Kidney (tissue), 14 donors: Measurements from ENCODE around the gene DNAJC5G. TPM values are rescaled to one million over a fixed set of nuclear protein-coding genes. Genes with fewer than 3 reads are reported as not detected.

Experiments
- DNase-seq, 5 donors: peaks; one replicate each; pipeline ENCODE4 v3.0.0-alpha.2; 2013 to 2020
- FAIRE-seq: peaks from 2 replicates; lab custom pipeline; 2012; peaks lifted over from hg19 to GRCh38; lab: Jason Lieb, UNC
- H3K27ac ChIP-seq, 2 donors: one replicate each; pipeline ENCODE4 v1.7.0; 2013; ENCODE audit warnings: low read depth in 2 of 2, low read length in 2 of 2, inconsistent platforms in 1 of 2
- H3K27me3 ChIP-seq: one replicate; pipeline ENCODE4 v1.7.1; 2013; ENCODE audit warnings: low read length, inconsistent platforms; ENCODE audit not compliant: control insufficient read depth, insufficient read depth
- H3K36me3 ChIP-seq, 3 donors: one replicate each; pipeline versions ENCODE4 v1.7.0 to v1.7.1; 2013; ENCODE audit warnings: low read length in 3 of 3, control low read depth in 1 of 3, inconsistent platforms in 1 of 3; ENCODE audit not compliant: insufficient read depth in 3 of 3, control insufficient read depth in 2 of 3
- H3K4me1 ChIP-seq, 3 donors: one replicate each; pipeline versions ENCODE4 v1.7.0 to v1.7.1; 2013; ENCODE audit warnings: low read length in 3 of 3, inconsistent platforms in 1 of 3, low read depth in 1 of 3; ENCODE audit not compliant: control insufficient read depth in 2 of 3, insufficient read depth in 2 of 3
- H3K4me3 ChIP-seq, 3 donors: one replicate each; pipeline versions ENCODE4 v1.7.0 to v1.8.1; 2013; ENCODE audit warnings: low read length in 3 of 3, control low read depth in 1 of 3, inconsistent platforms in 1 of 3
- H3K9ac ChIP-seq, 3 donors: one replicate each; pipeline versions ENCODE4 v1.7.0 to v1.7.1; 2013; ENCODE audit warnings: low read length in 3 of 3, control low read depth in 1 of 3, inconsistent platforms in 1 of 3
- H3K9me3 ChIP-seq, 3 donors: one replicate each; pipeline versions ENCODE4 v1.7.0 to v1.7.1; 2013; ENCODE audit warnings: low read length in 3 of 3, control low read depth in 1 of 3, inconsistent platforms in 1 of 3; ENCODE audit not compliant: control insufficient read depth in 2 of 3, insufficient read depth in 1 of 3
- intact Hi-C: fragments of 100-400 bp; cut with DNase I; formaldehyde crosslinking; loops from one replicate; pipeline ENCODE4 v1.11.1; 2022
- polyA plus RNA-seq: library from polyadenylated mRNA; stranded (reverse); fragments of 350-450 nt; fragmentation: Illumina TruSeq; extraction: RNeasy Lipid Tissue Mini Kit (QIAGEN cat#74804); gene quantifications from one replicate; pipeline ENCODE4 v1.2.3, GENCODE V29; 2014; ENCODE audit warnings: low read depth, low replicate concordance; ENCODE audit not compliant: insufficient read depth
- total RNA-seq: library from RNA; stranded (reverse); fragmentation: NEBNext Ultra II Directional; extraction: Animal tissue kit (Norgen Biotek cat#: 25700); gene quantifications from one replicate; pipeline ENCODE4 v1.2.1, GENCODE V29; 2021
- TF ChIP-seq, protein P1 (sequence below): IDR thresholded peaks from 3 replicates; pipeline ENCODE4 v1.5.1; 2012; ENCODE audit warnings: mild to moderate bottlenecking, moderate library complexity, borderline replicate concordance; ENCODE audit not compliant: insufficient read depth; ENCODE audit errors: extremely low read depth
- donor health status: control.
- donor health status: control.
- donor health status: control.
- donor health status: control.
- donor health status: control.
- donor health status: DM: yes; HTN: yes; CAD: no.
- donor health status: Normal renal cell carcinoma (clear cell type).

Gene DNAJC5G
- total and polyA plus RNA-seq, 2 donors from 2014 or later: not detected

DNA sequence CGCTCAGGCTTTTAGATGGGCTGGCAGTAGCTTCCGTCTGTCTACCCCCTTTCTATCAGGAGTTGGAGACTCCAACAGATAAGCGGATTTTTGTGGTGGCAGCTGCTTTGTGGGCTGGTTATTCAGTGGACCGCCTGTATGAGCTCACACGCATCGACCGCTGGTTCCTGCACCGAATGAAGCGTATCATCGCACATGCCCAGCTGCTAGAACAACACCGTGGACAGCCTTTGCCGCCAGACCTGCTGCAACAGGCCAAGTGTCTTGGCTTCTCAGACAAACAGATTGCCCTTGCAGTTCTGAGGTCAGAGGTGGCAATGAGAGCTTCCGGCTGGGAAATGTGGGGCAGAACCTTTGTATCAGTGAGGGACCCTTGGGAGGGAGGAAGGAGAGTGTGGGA is 43.3 kb upstream of the DNAJC5G start:
- H3K9me3 ChIP-seq: no peaks in the 10 kb centered on the region
- no peak overlapping the region for H3K27ac ChIP-seq
- H3K36me3 ChIP-seq: peaks cover 15 to 57% (median 44%) of the 10 kb centered on the region in 3 donors
- TF ChIP-seq, protein P1, sequence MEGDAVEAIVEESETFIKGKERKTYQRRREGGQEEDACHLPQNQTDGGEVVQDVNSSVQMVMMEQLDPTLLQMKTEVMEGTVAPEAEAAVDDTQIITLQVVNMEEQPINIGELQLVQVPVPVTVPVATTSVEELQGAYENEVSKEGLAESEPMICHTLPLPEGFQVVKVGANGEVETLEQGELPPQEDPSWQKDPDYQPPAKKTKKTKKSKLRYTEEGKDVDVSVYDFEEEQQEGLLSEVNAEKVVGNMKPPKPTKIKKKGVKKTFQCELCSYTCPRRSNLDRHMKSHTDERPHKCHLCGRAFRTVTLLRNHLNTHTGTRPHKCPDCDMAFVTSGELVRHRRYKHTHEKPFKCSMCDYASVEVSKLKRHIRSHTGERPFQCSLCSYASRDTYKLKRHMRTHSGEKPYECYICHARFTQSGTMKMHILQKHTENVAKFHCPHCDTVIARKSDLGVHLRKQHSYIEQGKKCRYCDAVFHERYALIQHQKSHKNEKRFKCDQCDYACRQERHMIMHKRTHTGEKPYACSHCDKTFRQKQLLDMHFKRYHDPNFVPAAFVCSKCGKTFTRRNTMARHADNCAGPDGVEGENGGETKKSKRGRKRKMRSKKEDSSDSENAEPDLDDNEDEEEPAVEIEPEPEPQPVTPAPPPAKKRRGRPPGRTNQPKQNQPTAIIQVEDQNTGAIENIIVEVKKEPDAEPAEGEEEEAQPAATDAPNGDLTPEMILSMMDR: no peak
- no peak for DNase-seq
- intact Hi-C loops: no loop called here
- no peaks in the 10 kb centered on the region for H3K27me3 ChIP-seq
- H3K9ac ChIP-seq: no peak overlapping the region
- no peak for FAIRE-seq
- H3K4me3 ChIP-seq: no peak overlapping the region
- no peaks in the 10 kb centered on the region for H3K4me1 ChIP-seq

DNA sequence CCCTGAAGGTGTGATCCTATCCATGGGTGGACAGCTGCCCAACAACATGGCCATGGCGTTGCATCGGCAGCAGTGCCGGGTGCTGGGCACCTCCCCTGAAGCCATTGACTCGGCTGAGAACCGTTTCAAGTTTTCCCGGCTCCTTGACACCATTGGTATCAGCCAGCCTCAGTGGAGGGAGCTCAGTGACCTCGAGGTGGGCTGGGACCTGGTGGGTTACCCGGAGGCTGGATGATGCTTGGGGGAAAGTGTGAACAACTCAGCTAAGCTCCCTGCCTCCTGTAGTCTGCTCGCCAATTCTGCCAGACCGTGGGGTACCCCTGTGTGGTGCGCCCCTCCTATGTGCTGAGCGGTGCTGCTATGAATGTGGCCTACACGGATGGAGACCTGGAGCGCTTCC is 41.9 kb upstream of the DNAJC5G start:
- DNase-seq (no peak), FAIRE-seq (no peak)
- H3K9ac ChIP-seq: no peak overlapping the region
- no peaks in the 10 kb centered on the region for H3K9me3 ChIP-seq
- no peaks in the 10 kb centered on the region for H3K4me1 ChIP-seq
- no peak overlapping the region for H3K27ac ChIP-seq
- intact Hi-C loops: no loop called here
- no peaks in the 10 kb centered on the region for H3K27me3 ChIP-seq
- H3K36me3 ChIP-seq: peaks cover 13 to 65% (median 49%) of the 10 kb centered on the region in 3 donors
- no peak overlapping the region for H3K4me3 ChIP-seq
- TF ChIP-seq, protein P1: no peak

DNA sequence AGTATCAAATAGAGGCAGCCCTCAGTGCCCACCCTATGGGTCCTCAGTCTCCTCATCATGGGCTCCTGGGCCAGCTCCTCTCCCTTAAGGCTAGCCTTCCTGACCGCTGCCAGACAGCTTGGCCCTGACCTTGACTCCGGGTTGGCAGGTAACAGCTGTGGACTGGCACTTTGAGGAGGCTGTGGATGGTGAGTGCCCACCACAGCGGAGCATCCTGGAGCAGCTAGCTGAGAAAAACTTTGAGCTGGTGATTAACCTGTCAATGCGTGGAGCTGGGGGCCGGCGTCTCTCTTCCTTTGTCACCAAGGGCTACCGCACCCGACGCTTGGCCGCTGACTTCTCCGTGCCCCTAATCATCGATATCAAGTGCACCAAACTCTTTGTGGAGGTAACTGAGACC is 39.1 kb upstream of the DNAJC5G start:
- TF ChIP-seq, protein P1: no peak
- Histone ChIP-seq H3K27ac (no peak overlapping the region), H3K9ac (no peak overlapping the region), H3K36me3 (peaks cover 13 to 71% (median 61%) of the 10 kb centered on the region in 3 donors), H3K4me1 (no peaks in the 10 kb centered on the region), H3K9me3 (no peaks in the 10 kb centered on the region), H3K4me3 (no peak overlapping the region), H3K27me3 (no peaks in the 10 kb centered on the region)
- intact Hi-C loops: no loop called here
- FAIRE-seq: no peak
- no peak for DNase-seq

- peaks cover 10 to 70% (median 60%) of the 10 kb centered on the region in 3 donors for H3K36me3 ChIP-seq
- intact Hi-C loops: no loop called here
- H3K27me3 ChIP-seq: no peaks in the 10 kb centered on the region
- TF ChIP-seq, protein P1: no peak
- H3K9me3 ChIP-seq: no peaks in the 10 kb centered on the region
- H3K4me1 ChIP-seq: no peaks in the 10 kb centered on the region
- no peak overlapping the region for H3K9ac ChIP-seq
- FAIRE-seq: no peak
- no peak overlapping the region for H3K27ac ChIP-seq
- no peak for DNase-seq
- no peak overlapping the region for H3K4me3 ChIP-seq
Observed at GRCh38 chr2:27236626-27237025, 38.6 kb upstream of the DNAJC5G start.
